HG03571 (cell line): ENCODE data around the gene CRHR2.
"Not testable (repeated sequence)": the region's sequence is repeated elsewhere in the genome, so short reads cannot be mapped to it uniquely, and the experiment has no call there.

Source experiments
- ATAC-seq: cut with Tn5 transposase; IDR thresholded peaks from one replicate; pipeline ENCODE4 v1.9.1; 2021; ENCODE audit not compliant: unreplicated experiment

CRHR2 gene

DNA sequence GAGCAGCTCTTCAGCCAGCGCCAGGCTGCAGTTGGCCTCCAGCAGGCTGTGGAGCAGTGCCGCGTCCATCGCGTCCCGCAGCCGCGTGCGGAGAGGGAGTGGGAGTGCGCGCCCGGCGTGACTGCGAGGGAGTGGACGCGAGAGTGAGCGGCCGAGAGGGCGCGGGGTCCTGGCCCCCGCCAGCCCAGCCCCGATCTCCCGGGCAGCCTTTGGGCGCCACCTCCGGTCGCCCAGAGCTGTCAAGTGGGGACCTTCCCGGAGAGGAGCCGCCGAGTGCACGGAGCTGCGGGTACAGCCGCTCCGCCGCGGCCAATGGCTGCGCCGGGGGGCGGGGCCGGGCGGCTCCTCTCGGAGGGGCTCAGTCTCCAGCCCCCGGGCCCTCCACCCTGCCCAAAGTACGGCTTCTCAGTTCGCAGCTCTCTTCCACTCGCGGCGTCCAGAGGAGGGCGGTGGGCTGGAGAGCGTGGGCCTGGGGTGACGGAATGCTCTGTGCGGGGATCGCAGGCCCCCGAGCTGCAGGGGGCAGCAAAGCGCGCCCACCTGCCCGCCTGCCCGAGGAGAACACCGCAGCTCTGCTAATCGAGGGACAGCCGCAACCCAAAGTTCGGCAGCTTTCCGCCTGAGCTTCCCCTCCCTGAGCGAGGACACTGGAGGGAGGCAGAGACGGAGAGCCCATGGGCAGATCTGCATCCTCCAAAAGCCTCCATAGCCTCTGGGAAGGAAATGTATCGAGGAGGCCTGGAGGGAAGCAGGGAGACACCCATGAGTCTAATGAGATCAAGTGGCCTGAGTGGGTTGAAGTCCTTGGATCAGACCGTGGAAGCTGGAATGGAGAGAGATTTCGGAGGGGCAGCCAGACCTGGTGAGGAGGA is at the start of gene CRHR2:
Gene CRHR2, minus strand, starts transcription at position 245 of the 872 bp plus-strand sequence. Its CDS starts 176 bp downstream, at position 69.
- no peak for ATAC-seq

DNA sequence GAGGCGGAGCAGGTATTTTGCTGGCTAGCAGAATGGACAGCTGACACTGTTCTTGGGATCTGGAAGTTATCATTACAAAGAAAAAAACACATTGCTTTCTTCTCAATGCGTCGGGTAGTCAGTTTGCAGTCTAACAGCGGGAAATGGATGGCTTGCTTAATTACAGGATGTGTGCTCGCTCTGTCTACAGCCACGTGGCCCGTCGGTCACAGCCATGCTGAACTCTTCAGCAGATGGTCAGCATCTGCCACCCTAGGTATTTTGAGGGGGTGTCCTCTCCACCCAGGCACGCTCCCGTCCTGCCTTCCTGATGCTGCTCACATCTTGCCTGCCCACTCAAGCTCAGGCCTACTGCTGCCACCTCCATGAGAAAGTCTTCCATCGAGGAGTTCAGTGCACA is 49.3 kb upstream of the CRHR2 start:
- ATAC-seq: no peak

DNA sequence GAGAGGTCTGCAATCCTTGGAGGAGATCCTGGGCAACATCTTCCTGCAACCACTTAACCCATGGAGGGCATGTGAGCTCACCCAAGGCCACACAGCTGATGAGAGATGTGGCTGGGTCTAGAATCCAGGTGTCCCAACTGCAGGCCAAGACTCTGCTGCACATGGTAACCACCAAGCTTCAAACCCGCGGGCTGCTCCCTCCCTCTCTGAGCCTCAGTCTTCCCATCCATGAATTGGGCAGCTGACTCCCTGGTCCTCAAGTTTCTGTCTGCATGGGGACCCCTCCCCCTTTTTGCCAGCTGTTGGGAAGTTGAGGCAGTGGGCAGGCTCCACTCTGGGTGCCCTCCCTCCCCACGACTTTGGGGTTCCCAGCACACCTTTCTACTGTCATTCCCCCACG is 48.7 kb upstream of the CRHR2 start:
- no peak for ATAC-seq

DNA sequence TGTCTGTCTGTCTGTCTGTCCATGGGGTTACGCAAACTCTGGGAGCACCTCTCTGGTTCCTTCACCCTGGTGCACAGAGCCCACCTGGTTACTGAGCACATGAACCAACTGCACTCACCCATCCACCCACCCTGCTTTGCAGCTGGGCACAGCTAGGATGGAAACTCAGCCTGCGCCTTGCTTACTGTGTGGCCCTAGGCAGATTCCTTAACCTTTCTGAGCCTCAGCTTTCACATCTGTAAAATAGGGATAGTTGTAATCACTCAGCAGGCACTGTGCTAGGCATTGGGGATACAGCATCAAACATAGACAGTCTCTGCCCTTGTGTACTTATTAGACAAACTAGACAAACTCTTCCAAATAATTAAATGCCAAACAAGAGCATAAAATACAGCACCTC is 47.8 kb upstream of the CRHR2 start:
- no peak for ATAC-seq

DNA sequence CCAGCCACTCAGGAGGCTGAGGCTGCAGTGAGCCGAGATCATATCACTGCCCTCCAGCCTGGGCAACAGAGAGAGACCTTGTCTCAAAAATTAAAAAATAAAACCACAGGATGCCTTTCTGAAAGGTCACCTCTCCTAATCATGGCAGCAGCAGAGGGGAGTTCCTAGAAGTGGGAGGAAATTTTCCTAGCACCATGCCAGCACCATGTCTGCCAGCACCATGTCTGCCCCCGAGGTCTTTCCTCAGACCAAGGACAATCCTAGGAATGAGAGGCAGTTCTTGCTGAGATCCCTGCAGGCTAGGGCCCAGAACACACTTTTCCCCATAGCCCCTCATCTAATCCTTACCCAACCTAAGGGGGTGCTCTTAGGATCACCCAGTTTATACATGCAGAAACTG is 47.4 kb upstream of the CRHR2 start:
- ATAC-seq: no peak

DNA sequence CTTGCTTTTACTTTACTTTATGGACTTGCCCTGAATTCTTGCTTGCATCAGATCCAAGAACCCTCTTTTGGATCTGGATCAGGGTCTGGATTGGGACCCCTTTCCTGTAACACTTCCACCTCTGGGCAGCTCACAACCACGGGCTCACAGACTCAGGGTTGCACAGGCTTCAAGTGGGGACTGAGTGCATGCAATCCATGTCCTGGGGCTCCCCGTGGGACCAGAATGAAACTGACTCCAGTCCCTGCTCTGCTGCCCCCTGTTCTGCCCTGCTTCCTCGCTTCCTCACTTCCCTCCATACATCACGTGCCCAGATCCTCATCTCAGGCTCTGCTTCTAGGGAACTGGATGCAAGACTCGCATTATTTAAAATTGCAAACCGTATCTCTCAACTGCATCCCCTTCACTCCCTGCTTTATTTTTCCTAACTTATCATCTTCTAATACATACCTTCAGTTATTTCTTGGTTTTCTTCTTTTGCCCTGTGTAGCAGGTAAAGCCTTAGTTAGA is 46.4 kb upstream of the CRHR2 start:
- ATAC-seq: no peak

DNA sequence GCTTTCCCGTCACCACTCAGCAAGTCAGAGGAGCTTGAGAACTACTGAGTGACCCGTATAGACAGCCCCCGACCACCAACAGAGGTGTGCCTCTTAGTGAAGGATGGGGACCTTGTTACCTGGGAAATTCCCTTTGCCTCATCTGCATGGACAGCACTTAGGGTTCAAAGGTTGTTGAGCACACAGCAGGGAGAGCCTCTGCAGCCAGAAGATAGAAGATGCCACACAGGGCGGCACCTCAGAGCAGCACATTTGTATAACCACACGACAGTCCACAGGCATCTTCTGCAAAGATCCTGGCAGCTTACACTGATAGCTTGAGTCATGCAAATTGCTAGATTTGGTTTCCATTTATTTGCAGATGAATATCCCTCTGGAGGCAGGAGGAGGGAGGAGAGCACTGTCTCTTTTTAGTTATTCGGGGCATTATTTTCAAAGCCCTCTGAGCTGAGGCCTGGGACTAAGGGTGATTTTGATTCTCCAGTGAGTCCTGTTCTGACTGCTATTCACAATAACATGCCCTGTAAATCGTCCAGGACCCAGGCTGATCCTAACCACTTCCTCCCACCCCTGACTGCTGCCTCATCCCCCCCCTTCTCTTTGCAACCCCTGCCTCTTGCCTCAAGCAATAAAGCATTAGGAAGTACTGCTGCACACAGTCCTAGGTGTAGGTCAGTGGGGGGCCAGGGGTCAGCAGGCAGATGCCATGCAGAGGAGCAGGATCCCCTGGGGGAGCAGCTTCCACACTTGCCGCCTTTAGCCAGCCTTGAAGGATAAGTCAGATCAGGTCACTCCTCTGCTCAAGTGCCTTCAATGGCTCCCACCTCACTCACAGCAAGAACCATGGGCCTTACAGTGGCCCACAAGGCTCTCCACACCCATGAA is 45.0 kb upstream of the CRHR2 start:
- no peak for ATAC-seq

DNA sequence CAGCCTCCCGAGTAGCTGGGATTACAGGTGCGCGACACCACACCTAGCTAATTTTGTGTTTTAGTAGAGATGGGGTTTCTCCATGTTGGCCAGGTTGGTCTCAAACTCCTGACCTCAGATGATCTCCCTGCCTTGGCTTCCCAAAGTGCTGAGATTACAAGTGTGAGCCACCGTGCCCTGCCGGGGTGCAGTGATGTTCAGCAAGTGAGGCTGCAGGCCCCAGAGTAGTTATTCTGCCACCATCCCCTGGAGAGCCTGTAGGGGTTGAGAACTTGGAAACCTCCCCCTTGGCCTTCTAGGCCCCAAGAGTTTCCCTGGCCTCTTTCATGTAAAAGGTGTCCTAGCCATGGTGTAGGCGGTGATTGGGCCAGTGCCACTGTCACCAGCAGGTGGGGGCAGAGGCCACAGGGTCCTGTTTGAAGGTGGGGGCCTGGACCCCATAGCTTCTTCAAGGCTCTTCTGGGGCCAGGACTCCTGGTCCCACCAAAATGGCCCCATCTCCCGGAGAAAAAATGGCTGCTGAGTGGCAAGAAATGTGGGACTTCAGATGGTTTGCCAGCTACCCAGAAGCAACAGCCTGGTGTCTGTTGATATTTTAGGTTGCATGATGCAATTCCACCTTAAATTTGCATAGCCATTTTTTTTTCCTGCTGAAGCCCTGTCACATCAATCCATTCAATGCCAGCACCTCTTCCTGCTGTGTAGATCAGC is 44.2 kb upstream of the CRHR2 start:
- no peak for ATAC-seq

DNA sequence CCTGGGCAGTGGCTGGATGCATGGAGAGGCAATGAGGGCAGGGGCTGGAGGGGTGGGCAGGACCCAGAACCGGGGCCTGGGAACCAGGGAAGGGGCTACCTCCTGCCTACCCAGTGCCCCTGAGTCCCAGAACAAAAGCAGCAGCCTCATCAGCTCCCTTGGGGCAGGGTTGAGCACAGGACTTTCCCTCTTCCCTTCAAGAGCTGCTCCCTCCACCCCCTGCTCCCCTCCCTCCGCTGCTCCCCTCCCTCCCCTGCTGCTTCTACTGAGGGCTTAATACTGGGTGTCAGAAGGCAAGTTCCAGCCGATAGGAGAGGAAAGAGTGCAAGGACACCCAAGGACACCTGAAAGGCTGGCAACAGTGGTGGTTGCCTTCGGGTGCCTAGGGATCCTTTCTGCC is 41.5 kb upstream of the CRHR2 start:
- no peak for ATAC-seq

DNA sequence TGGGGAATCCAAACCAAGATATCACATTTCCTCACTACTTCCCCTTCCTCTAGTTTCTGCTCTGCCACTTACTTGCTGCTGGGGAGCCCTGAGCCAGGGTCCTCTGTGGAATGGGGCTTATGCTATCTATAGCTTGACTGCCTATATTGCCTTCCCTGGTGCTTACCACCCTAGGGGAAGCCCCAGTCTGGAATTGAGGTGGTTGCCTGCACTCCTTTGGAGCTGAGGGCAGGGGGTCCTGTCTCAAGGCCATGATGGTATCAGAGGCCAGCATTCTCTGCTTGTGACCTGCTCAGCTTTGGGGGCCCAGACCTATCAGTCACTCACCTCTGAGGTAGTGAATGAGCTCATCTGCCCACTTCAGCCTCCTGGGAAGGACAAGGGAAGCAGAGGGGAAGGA is 40.4 kb upstream of the CRHR2 start:
- ATAC-seq: no peak

DNA sequence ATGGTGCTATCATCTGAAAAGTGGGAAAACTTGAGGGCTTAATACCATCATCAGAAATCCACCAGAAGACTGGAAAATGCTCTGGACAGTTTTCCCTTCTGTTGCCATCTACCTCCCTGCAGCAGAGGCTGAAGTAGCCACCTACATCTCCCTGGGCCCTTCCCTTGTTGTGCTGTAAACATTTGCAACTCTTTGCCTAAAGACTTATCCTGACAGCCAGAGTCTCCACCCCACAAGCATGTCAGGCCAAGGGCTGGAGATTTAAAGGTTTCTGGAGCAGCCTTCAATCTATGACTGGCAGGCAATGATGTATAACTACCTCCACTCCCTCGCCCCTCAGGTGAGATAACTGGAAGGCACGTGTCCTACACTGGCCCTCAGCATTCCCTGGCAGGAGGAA is 39.9 kb upstream of the CRHR2 start:
- ATAC-seq: no peak

DNA sequence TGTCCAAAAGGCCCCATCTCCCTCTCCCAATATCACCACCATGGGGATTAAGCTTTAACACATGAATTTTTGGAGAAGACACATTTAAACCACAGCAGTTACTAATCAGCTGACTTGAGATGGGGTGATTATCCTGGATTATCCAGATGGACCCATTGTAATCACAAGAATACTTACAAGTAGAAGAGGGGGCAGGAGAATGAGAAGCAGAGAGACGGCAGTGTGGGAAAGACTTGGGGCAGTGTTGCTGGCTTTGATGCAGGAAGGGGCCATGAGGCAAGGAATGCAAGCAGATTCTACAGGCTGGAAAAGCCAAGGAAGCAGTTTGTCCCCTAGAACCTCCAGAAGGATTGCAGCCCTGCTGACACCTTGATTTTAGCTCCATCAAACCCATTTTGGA is 39.0 kb upstream of the CRHR2 start:
- no peak for ATAC-seq

DNA sequence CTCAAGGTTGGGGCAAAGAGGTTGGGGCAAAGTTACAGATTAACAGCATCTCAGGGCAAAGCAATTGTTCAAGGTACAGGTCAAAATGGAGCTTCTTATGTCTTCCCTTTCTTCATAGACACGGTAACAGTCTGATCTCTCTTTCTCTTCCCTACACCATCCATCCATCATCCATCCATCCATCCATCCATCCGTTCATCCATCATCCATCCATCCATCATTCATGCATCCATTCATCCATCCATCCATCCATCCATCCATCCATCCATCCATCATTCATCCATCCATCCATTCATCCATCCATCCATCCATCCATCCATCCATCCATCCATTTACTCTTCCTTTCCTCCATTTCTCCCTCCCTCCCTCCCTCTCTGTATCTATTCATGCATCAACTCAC is 37.2 kb upstream of the CRHR2 start:
- ATAC-seq: not testable (repeated sequence)

DNA sequence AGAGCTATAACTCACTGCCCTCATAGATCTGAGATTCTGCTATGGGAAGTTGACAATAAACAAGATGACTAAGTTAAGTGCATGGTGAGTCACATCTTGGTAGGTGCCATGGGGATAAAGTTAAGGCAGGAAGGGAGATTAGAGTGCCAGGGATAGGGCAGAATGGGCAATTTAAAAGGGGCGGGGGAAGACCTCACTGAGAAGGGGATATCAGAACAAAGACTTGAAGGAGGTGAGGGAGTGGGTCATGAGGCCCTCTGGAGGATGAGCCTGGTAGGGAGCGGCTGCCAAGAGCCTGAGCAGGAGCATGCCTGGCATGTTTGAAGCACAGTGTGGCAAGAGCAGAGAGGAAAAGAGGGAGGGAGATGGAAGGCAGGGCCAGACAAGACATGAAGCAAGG is 34.9 kb upstream of the CRHR2 start:
- ATAC-seq: no peak

DNA sequence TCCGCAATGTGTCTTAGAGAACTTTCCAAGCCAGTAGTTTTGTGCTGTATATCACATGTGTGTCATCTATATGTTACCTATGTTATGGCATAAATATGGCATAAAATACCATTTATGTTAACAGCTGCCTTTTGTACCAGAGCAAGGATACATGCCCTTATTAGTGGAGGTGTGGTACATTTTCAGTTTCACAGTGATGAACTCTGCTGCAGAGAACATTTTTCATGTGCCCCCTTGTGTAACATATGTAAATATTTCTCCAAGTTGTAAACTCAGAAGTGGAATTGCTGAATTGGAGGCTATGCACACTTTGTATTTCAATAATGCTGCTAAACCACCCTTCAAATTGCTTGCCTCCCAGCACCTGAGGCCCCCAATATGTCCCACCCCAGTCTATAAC is 31.9 kb upstream of the CRHR2 start:
- no peak for ATAC-seq

DNA sequence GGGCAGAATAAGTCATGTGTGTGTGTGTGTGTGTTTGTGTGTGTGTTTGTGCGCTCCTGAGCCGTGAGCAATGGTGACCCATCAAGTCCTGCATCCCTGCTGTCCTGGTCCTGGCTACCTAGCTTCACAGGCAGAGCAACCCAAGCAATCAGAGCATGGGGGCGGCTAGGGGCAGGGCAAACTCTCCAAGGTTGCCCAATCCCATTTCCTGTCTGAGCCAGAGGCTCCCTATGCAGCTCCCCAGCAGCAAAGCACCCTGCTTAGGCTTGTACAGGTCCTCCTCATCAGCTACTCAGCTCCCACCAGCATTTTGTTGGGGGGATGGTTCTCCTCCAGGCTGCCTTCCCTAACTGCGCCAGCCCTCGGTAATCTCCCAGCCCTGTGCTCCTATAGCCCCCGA is 31.1 kb upstream of the CRHR2 start:
- no peak for ATAC-seq

DNA sequence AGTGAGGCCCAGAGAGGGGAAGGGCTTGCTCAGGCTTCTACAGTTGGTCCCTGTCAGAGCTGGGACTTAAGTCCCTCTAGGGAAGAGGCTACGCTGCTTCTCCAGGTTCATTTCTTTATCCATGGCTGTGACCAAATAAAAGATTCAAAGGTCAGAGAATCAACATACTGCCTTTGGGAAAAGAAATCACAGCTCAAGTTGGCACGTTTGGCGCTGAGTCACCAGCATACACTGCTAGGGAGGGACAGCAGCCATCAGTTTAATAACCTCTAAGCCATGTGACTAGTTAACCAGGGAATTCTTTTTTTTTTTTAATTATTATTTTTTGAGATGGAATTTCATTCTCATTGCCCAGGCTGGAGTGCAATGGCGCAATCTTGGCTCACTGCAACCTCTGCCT is 28.4 kb upstream of the CRHR2 start:
- ATAC-seq: no peak

DNA sequence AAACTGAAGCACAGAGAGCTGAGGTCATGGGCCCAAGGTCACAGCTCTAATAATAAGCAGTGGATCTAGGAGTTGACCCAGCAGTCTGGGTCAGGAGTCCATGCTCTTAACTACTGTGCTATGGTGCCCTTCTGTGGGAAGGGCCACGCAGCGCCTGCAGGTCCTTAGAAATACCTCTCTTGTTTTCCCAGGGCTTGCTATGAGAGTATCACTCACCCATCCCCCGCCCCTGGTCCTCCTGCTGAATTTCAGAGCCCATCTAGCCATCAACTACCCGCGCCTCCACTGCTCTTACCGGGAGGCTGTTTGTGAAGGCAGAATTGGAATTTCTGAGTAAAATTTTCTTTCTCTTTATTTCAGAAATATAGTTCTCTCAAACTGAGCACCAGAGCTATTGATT is 27.3 kb upstream of the CRHR2 start:
- no peak for ATAC-seq

DNA sequence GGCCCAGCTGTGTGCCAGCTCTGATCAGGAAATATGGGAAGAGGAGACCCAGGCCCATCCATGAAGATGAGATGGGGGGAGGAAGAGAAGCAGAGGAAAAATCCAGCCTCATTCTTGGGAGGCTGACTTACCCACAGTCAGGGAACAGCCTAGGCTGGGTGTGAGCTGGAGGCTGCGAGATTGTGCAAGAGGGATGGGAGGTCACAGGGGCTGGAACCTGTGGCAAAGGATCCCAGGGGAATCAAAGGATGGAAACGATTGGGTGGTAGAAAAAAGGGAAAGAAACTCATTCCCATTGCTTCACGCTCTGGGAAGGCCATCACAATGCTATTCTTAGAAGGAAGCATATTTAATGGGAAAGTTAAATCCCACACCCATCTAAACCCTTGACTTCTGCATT is 26.7 kb upstream of the CRHR2 start:
- ATAC-seq: no peak

DNA sequence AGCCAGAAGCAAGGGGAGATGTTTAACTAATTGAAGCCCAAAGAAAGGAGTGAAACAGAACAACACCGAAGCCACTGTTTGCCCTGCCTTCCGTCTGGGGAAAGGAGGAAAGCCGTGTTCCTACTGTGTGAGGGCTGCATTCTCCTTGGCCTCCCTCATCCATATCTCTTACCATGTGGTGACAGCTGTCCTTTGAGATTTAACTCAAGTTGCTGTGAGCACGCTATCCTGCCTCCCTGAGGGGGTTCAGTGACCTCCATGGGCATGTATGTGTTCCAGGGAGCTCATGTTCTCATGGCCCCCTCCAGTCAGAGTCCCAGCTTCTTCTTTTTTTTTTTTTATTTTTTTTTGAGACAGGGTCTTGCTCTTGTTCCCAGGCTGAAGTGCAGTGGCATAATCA is 26.2 kb upstream of the CRHR2 start:
- no peak for ATAC-seq
